Medulla oblongata (tissue), 1 donor: ENCODE data around the gene IKZF1.

Experiments used
- DNase-seq: peaks from one replicate; pipeline ENCODE4 v3.0.0-alpha.2; 2015; ENCODE audit errors: extremely low spot score

The IKZF1 gene

GRCh38 chr7:50304129-50304910 is at the start of gene IKZF1:
TSS of gene IKZF1 (plus strand) at chr7:50304716. CDS start at chr7:50319062, 14,346 bp downstream.
- DNase-seq = peak; percentile 62

- DNase-seq = no peak
Observed at GRCh38 chr7:50261593-50261992, 42.9 kb upstream of the IKZF1 start.

DNA sequence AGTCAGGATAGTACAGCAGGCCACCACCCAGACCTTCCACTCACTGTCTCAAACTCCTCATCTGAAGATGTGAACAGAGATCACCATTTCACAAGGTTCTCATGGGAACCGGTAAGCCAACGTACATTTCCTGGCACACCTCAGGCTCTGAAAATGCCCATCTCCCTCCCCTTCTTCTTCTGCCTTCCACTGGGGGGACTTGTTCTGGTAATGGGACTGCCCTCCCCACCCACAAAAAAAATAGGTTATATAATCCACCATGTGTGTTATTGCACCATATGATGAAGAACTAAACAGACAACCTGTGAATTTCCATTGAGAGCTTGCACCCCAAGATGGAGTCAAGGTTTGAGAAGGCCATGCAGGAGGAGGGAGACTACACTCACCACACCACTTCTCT is 42.1 kb upstream of the IKZF1 start:
- DNase-seq = no peak

DNA sequence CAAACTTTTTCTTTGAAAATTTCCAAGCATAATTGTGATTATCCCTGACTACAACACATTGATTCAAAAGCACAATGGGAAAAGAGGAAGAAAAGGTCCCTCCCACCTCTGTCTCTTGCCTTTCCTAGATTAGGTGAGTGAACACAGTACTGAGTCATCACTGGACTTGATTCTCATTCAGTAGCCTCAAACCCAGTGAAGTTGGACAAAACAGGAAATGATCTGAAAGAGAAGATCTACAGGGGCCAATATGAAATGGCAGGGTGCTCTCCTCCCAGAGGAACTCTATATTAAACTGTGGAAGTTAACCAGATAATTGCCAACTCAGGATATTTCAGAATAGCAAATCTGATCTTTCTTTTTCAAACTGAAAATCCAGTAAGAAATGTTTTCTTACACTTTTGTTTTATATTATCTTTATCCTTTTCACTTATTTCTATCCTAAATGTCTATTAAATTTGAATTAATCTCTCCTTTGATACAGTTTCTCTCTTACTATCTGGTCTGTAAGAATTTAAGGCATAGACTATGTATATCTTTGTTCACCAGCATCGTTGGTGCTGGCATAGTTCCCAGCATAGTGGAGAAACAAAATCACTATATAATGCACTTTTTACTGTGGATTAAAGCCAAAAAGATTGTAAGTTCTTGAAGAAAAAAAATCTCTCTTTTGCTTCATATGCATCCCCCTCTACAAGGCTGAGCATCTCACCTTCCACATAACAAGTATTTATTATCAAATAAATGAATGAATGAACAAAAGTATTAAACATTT is 41.4 kb upstream of the IKZF1 start:
- peak; percentile 26 for DNase-seq

DNA sequence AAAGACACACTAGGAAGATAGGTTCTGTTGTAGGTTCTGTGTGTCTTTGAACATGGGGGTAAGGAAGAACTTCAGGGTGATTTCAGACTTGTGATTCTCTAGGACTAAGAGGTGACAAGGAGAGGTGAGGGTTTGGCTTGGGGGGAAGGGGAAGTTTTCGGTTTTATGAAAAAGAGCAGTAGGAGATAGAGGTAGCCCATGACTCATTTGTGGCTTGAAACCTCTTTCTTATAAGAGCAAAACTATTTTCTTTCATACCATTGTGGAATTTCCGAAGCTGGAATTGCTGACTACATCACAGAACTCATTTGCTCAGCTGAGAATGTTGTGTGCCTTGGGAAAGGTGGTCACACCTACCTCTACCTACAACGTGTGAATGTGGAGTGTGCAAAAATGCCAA is 39.6 kb upstream of the IKZF1 start:
- no peak for DNase-seq

- no peak for DNase-seq
Observed at GRCh38 chr7:50265968-50266634, 38.4 kb upstream of the IKZF1 start.

GRCh38 chr7:50266635-50267386 is 37.7 kb upstream of the IKZF1 start:
- no peak for DNase-seq

DNA sequence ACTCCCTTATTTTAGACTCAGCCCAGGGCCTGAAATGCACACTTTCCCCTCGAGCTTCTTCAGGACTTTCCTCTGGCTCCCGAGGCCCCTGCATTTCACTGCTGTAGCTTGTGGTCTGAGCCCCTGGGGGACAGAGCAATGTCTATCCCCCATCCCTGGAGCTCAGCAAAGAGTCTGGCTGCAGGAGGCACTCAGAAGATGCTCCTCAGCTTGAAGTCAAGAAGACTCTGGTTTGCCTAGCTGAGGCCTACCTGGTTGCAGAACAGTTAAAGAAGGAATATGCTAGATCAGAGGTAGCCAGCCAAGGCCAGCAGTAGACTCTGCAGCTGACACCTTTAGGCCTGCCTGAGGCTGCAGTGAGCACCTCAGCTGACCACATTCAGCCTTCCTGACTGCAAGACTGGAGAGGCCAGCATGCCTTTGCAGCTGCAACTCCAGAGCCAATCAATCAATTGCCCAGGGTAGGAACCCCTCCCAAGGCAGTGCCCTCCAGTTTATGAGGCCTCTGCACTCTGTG is 36.9 kb upstream of the IKZF1 start:
- DNase-seq = no peak

DNA sequence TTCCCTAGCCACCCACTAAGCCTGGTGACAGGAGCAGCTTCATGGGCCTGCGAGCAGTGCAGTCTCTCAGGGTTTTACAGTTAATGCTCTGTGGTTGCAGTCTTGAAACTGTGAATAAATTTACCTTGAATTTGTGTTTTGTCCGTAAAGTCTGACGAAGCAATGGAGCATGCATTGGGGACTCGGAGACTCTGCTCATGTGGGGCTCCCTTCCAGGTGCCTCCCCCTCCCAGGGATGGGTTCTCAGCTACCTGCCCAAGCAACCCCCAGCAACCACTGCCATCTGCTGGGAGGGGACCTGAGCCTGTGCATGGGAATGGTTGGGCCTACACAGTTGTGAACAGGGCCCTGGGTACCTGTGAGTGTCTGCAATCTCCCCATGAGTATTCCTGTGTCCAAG is 36.3 kb upstream of the IKZF1 start:
- DNase-seq = no peak

- no peak for DNase-seq
Observed at GRCh38 chr7:50268990-50269389, 35.5 kb upstream of the IKZF1 start.

DNA sequence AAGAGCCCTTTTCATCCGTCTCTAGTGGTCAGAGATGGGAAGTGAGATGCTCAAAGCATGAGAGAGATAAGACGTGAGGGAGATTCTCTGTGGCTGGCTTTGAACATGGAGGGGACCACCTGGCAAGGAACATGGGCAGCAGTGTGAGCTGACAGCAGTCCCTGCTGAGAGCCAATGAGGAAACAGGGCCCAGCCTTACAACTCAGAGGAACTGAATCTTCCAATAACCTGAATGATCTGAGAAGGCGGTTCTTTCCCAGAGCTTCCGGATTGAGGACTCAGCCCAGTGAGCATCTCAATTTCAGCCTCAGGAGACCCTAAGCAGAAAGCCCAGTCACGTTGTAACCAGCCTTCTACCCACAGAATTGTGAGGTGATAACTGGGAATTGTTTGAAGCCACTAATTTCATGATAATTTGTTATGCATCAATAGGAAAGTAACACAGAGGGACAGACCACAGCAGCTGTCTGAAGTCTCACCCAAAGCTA is 33.9 kb upstream of the IKZF1 start:
- no peak for DNase-seq

DNA sequence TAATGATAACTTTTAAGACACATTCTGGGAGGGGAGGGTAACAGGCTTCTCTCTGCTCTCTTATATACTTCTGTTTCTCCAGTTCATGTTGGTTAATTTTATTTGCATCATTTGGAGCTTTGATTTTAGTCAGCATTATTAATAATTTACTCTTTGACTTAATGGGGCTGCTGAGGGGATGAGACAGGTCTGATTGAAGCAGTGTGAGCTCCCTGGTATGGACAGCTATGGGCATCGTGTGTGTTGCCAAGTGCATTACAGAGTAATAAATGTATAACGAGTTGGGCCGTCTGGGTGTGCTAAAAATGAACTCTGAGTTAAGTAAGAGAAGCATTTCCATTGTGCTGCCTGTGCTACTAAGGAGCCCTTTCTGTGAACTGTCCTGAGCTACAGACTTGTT is 31.7 kb upstream of the IKZF1 start:
- no peak for DNase-seq

DNA sequence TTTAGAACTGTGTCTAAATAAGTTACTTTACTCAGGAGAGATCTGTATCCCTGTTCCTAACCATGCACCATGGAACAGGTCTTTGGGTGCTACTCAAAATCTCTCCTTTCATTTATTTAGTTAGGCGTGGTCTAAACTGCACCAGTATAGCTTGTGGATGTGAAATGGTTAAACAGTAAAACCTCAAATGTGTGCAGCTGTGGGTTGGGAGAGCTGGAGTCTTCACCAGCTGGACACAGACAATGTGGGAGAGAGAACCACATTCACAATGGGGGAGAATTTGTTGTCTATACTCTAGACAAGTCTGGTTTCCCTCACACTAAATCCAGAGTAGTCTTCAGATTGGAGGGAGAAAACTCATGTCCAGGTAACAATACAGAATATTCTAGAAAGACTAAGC is 31.2 kb upstream of the IKZF1 start:
- DNase-seq = no peak

GRCh38 chr7:50273870-50274269 is 30.6 kb upstream of the IKZF1 start:
- no peak for DNase-seq

DNA sequence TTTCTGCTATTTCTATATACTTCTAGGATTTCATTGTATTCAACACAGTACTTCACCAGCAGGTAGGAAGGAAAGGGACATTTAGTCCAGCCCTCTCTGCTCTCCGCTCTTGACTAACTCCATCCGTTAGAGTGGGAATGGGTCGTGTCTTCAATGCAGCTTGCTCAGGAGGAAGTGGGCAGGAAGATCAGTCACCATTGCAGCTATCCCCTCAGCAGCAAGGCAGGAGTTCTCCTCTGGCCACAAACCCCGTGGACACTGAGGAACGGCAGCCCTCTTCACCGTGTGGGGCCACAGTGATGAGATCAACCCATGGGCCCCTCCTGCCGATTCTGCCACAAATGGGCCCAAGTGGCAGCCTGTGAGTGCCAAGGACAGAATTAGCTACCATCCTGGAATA is 30.2 kb upstream of the IKZF1 start:
- DNase-seq = no peak

GRCh38 chr7:50275430-50275829 is 29.1 kb upstream of the IKZF1 start:
- no peak for DNase-seq

DNA sequence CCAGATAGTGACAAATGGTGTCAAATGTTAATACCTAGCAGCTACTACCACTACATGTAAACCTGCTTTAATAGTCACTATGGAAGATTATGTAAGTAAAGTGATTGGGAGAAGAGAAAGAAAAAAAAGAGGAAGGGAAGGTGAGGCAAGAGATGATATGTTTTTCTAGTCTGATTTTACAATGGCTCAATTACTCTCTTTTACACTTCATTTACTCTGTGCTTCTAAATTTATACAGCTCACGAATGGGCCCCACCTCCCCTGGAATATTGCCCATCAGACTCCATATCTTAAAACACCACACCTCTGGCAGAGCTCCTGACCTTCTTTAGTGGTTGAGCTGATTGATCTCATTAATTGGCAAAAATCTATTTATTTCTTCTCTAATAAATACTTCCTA is 28.0 kb upstream of the IKZF1 start:
- DNase-seq = no peak

DNA sequence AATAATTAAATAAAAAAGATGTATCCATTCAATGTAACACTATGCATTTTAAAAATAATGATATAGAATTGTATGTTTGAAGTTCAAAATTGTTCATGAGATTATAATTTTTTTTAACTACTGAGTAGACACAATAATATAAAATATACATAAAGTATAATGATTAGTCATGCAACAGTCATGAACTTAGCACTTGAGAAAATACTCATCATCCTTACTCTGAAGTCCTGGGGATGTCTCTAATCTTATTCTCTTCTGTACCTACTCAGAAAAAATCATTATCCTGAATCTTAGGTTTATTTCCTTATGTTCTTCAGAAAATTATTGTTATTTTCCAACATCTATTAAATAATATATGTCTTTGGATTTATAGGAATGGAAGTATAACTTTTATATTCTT is 26.4 kb upstream of the IKZF1 start:
- no peak for DNase-seq

DNA sequence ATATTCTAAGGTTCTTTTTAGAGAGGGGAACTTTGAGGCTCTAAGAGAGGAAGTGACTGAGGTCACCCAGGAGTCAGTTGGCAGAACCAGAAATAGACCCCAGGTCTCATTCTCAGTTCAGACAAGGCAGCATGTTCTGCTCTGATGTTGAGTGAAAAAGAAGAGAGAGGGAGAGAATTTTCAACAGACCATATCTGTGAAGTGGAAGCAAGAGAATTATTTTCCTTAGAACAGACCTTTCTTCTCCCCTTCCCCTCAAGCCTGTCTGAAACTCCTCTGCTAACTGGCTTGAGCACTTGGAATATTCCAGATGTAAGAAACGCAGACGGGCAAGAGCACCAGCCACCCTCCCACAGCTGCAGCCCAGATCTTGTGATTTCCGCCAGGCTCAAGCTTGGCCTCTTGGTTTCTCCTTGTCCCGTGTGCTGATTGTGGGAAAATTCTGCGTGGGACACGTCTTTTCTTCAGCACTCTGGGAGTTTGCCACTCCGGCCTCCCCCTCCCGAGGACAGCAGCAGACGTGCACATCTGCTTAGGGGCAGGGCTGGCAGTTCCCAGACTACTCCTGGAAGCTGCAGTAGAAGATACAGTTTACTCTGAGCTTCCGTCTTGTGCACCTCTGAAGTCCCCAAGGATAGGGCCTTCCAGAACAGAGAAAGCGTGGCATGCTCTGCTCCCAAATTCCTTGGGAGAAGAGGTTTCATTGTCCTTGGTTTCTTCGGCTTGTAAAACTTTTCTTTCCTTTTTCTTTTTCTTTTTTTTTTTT is 22.7 kb upstream of the IKZF1 start:
- peak; percentile 64 for DNase-seq

DNA sequence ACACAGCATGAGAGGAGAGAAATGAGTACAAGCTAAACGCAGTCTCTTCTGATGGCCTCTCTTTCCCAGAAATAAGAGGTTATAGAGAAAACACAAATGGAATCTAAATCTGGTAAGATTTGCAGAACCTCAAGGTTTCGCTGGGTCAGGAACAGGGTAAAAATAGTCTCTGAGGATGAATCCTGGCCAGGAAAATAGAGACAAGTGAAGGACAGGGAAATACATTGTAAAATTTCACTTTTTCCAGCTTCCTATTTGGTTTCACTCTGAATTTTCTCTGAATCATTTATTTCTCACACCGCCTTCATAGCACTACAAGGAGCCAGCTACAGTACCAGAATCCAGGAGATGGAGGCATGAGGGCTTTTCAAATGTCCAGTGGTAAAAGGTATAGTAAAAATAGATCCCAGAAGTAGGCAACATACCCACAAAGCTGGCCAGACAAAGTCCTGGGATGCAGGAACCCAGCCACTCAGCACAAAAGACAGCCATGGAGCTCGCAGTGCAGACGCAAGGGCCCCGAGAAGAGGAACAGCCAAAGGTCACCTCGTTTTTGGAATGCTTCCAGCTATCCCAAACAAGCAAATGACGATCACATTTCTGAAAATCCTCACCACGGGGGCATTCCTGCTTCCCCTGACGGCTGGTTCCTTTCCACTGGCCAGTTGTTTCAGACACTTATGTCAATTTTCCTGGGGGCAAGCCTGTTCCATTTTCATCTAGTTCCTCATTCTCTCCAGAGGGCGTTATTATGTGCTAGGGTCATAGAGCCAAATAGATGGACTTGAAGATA is 21.5 kb upstream of the IKZF1 start:
- DNase-seq = peak; percentile 51
